Right cardiac atrium (tissue), 5 donors: Measurements from ENCODE around the gene URM1. TPM values are rescaled to one million over a fixed set of nuclear protein-coding genes. Genes with fewer than 3 reads are reported as not detected.
A peak's percentile ranks its signal among the peaks of the same experiment; 100 is the strongest.
"Not testable (repeated sequence)": the region's sequence is repeated elsewhere in the genome, so short reads cannot be mapped to it uniquely, and the experiment has no call there.

ENCODE experiments used
- ATAC-seq, 2 donors: fragments of 200-7000 bp; cut with Tn5 transposase; one replicate each; pipeline versions ENCODE4 v1.8.0 to v1.9.1; 2020; ENCODE audit warnings: moderate library complexity in 2 of 2, mild to moderate bottlenecking in 1 of 2
- DNase-seq, 3 donors: peaks; one replicate each; pipeline ENCODE4 v3.0.0-alpha.2; 2020
- H3K27ac ChIP-seq: one replicate; pipeline ENCODE4 v1.5.1; 2013; ENCODE audit warnings: mild to moderate bottlenecking, low read length, control low read depth, moderate library complexity
- H3K27me3 ChIP-seq: one replicate; pipeline ENCODE4 v1.6.1; 2013; ENCODE audit not compliant: control insufficient read depth, insufficient read depth
- H3K4me1 ChIP-seq: one replicate; pipeline ENCODE4 v1.6.1; 2013; ENCODE audit warnings: low read length; ENCODE audit not compliant: control insufficient read depth, insufficient read depth
- H3K4me3 ChIP-seq: one replicate; pipeline ENCODE4 v1.5.1; 2013; ENCODE audit warnings: low read length, control low read depth
- H3K9me3 ChIP-seq: one replicate; pipeline ENCODE4 v1.6.1; 2013; ENCODE audit warnings: low read length; ENCODE audit not compliant: control insufficient read depth
- WGBS: extraction: QIAGEN DNeasy Blood & Tissue Kit; methylation state at CpG from one replicate; pipeline ENCODE4 v1.1.7; 2013; 5-methylcytosine and 5-hydroxymethylcytosine counted together
- intact Hi-C, 4 donors: fragments of 100-400 bp; cut with DNase I; formaldehyde crosslinking; loops; one replicate each; pipeline versions ENCODE4 v1.11.0 to v1.14.0; 2022 to 2023
- polyA plus RNA-seq: library from polyadenylated mRNA; stranded (reverse); fragments of 200-250 nt; gene quantifications from one replicate; pipeline ENCODE4 v1.2.3, GENCODE V29; 2013
- total RNA-seq, 4 donors: library from RNA; stranded (reverse); fragmentation: NEBNext Ultra II Directional; extraction: Animal tissue kit (Norgen Biotek cat#: 25700); gene quantifications; one replicate each; pipeline ENCODE4 v1.2.1, GENCODE V29; 2021
- donor health status: healthy with polysubstance abuse.
- donor health status: DM: no; HTN: yes; CAD: no.
- donor health status: DM: no; HTN: no; CAD: no.
- donor health status: DM: no; HTN: yes; CAD: no; lungs with severe emphysema.
- donor health status: DM: yes; HTN: yes; CAD: no.

The URM1 gene
- total and polyA plus RNA-seq, 5 donors = 44.2 to 57.4 (median 50.5) TPM

- DNase-seq (peak; percentile 69 to 89 (median 87)), ATAC-seq (peak; percentile 91 to 92)
- under 1% methylated on average over 59 of the region's 59 CpGs for WGBS
- Histone ChIP-seq H3K27ac (peak within 1 kb of the TSS; percentile 7), H3K9me3 (no peaks in the 10 kb centered on the region), H3K4me1 (peaks cover 4% of the 10 kb centered on the region), H3K4me3 (peak within 1 kb of the TSS; percentile 90), H3K27me3 (no peaks in the 10 kb centered on the region)
- intact Hi-C loops = no loop called here
Measured at GRCh38 chr9:128420651-128421481, 49.7 kb downstream of the URM1 start, which contains the start of gene CERCAM. Gene CERCAM, plus strand, starts transcription at chr9:128420857. Its CDS starts 21 bp downstream, at chr9:128420878.

- no peaks in the 10 kb centered on the region for H3K9me3 ChIP-seq
- peak overlapping the region; percentile 90 for H3K4me3 ChIP-seq
- ATAC-seq = peak; percentile 22 to 31
- H3K4me1 ChIP-seq = peaks cover 4% of the 10 kb centered on the region
- WGBS = 34% methylated on average over 11 of the region's 11 CpGs
- DNase-seq = peak; percentile 58 to 81 (median 75)
- H3K27me3 ChIP-seq = no peaks in the 10 kb centered on the region
- intact Hi-C loops = no loop called here
- no peak overlapping the region for H3K27ac ChIP-seq
Measured at GRCh38 chr9:128421482-128421996, 50.4 kb downstream of the URM1 start.

GRCh38 chr9:128422022-128422782 lies 51.0 kb downstream of the URM1 start:
- H3K27me3 ChIP-seq, intact Hi-C loops, H3K9me3 ChIP-seq, DNase-seq, H3K4me1 ChIP-seq, H3K27ac ChIP-seq, ATAC-seq, H3K4me3 ChIP-seq: not testable (repeated sequence)
- 86% methylated on average over 13 of the region's 13 CpGs for WGBS

- ATAC-seq = no peak
- 95% methylated on average over 5 of the region's 5 CpGs for WGBS
- Histone ChIP-seq H3K27me3 (no peaks in the 10 kb centered on the region), H3K4me1 (peaks cover 4% of the 10 kb centered on the region), H3K27ac (no peak overlapping the region), H3K4me3 (no peak overlapping the region), H3K9me3 (no peaks in the 10 kb centered on the region)
- intact Hi-C loops = no loop called here
- no peak for DNase-seq
Measured at GRCh38 chr9:128422783-128423150, 51.6 kb downstream of the URM1 start.

GRCh38 chr9:128423356-128423755 lies 52.2 kb downstream of the URM1 start:
- ATAC-seq, H3K4me1 ChIP-seq, H3K9me3 ChIP-seq, H3K4me3 ChIP-seq, H3K27me3 ChIP-seq, DNase-seq, H3K27ac ChIP-seq, intact Hi-C loops: not testable (repeated sequence)
- WGBS = 85% methylated on average over 6 of the region's 6 CpGs

GRCh38 chr9:128424268-128424780 lies 53.1 kb downstream of the URM1 start:
- H3K4me3 ChIP-seq = no peak overlapping the region

GRCh38 chr9:128428644-128429512 lies 57.7 kb downstream of the URM1 start:
- WGBS = 64% methylated on average over 22 of the region's 22 CpGs
- Histone ChIP-seq H3K27me3 (no peaks in the 10 kb centered on the region), H3K4me1 (no peaks in the 10 kb centered on the region), H3K9me3 (no peaks in the 10 kb centered on the region), H3K27ac (no peak overlapping the region), H3K4me3 (no peak overlapping the region)
- ATAC-seq (peak in 1 of 2 donors; percentile 24), DNase-seq (no peak)
- intact Hi-C loops = no loop called here

More at GRCh38 chr9:128424268-128424780, 53.1 kb downstream of the URM1 start:
- DNase-seq (peak in 1 of 3 donors; percentile 39), ATAC-seq (no peak)
- Histone ChIP-seq H3K27me3 (no peaks in the 10 kb centered on the region), H3K27ac (no peak overlapping the region), H3K4me1 (no peaks in the 10 kb centered on the region), H3K9me3 (no peaks in the 10 kb centered on the region)
- intact Hi-C loops = no loop called here
- WGBS = 94% methylated on average over 15 of the region's 15 CpGs

GRCh38 chr9:128429513-128430086 lies 58.4 kb downstream of the URM1 start:
- Histone ChIP-seq H3K4me1 (no peaks in the 10 kb centered on the region), H3K4me3 (no peak overlapping the region), H3K9me3 (no peaks in the 10 kb centered on the region), H3K27ac (no peak overlapping the region), H3K27me3 (no peaks in the 10 kb centered on the region)
- WGBS = 90% methylated on average over 13 of the region's 13 CpGs
- intact Hi-C loops = loop anchor here in 1 of 4 donors (10.0 kb wide), 1 partner anchor 135 kb away; no protein-coding TSS in a partner anchor
- ATAC-seq (no peak), DNase-seq (no peak)

- Histone ChIP-seq H3K27me3 (no peaks in the 10 kb centered on the region), H3K9me3 (no peaks in the 10 kb centered on the region), H3K4me1 (no peaks in the 10 kb centered on the region), H3K4me3 (no peak overlapping the region), H3K27ac (no peak overlapping the region)
- intact Hi-C loops = loop anchor here in 1 of 4 donors (10.0 kb wide), 1 partner anchor 134 kb away; no protein-coding TSS in a partner anchor
- ATAC-seq (no peak), DNase-seq (no peak)
- WGBS = 91% methylated on average over 8 of the region's 8 CpGs
Measured at GRCh38 chr9:128431207-128431606, 60.0 kb downstream of the URM1 start.

- intact Hi-C loops = loop anchor here in 1 of 4 donors (10.0 kb wide), 1 partner anchor 130 kb away; no protein-coding TSS in a partner anchor
- Histone ChIP-seq H3K4me1 (no peaks in the 10 kb centered on the region), H3K27me3 (no peaks in the 10 kb centered on the region), H3K9me3 (no peaks in the 10 kb centered on the region), H3K27ac (no peak overlapping the region), H3K4me3 (no peak overlapping the region)
- 93% methylated on average over 17 of the region's 17 CpGs for WGBS
- DNase-seq (peak in 2 of 3 donors; percentile 30 to 48), ATAC-seq (no peak)
Measured at GRCh38 chr9:128434340-128434739, 63.2 kb downstream of the URM1 start.
